HFF-Myc (cell line): ENCODE results near the gene MOGAT3.
A peak's percentile ranks its signal among the peaks of the same experiment; 100 is the strongest.

Source experiments
- DNase-seq: peaks from one replicate; pipeline ENCODE4 v3.0.0-alpha.2; 2011; ENCODE audit warnings: low read depth; ENCODE audit errors: extremely low read depth
- H3K4me3 ChIP-seq: replicated peaks from 2 replicates; pipeline ENCODE4 v1.5.1; 2011; ENCODE audit warnings: low read depth, mild to moderate bottlenecking, control low read depth, low read length
- TF ChIP-seq, protein P1 (sequence below): IDR thresholded peaks from 2 replicates; pipeline ENCODE4 v1.5.1; 2012; ENCODE audit warnings: mild to moderate bottlenecking, low read depth, low read length, control low read depth; ENCODE audit errors: missing control alignments

Gene MOGAT3

DNA sequence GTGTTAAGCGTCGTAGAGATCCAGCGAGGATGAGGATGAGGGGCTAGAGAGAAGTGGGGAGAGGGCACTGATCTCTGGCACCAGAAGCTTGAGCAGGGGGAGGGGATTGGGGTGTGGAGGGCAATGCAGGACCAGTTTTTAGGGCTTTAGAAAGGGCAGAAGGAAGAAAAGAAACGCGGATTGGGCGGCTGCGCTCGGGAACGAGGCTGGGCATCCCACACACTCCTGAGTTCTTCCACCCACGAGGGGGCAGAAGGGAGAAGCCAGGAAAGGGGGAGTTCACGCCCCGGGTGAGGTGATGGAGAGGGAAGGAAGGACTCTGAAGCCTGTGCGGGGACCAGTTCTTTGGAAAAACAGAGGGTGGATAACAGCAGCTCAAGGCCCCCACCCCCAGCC lies 29.4 kb downstream of the MOGAT3 start:
- no peak overlapping the region for H3K4me3 ChIP-seq
- no peak for DNase-seq
- TF ChIP-seq, protein P1, sequence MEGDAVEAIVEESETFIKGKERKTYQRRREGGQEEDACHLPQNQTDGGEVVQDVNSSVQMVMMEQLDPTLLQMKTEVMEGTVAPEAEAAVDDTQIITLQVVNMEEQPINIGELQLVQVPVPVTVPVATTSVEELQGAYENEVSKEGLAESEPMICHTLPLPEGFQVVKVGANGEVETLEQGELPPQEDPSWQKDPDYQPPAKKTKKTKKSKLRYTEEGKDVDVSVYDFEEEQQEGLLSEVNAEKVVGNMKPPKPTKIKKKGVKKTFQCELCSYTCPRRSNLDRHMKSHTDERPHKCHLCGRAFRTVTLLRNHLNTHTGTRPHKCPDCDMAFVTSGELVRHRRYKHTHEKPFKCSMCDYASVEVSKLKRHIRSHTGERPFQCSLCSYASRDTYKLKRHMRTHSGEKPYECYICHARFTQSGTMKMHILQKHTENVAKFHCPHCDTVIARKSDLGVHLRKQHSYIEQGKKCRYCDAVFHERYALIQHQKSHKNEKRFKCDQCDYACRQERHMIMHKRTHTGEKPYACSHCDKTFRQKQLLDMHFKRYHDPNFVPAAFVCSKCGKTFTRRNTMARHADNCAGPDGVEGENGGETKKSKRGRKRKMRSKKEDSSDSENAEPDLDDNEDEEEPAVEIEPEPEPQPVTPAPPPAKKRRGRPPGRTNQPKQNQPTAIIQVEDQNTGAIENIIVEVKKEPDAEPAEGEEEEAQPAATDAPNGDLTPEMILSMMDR, result peak; percentile 30

DNA sequence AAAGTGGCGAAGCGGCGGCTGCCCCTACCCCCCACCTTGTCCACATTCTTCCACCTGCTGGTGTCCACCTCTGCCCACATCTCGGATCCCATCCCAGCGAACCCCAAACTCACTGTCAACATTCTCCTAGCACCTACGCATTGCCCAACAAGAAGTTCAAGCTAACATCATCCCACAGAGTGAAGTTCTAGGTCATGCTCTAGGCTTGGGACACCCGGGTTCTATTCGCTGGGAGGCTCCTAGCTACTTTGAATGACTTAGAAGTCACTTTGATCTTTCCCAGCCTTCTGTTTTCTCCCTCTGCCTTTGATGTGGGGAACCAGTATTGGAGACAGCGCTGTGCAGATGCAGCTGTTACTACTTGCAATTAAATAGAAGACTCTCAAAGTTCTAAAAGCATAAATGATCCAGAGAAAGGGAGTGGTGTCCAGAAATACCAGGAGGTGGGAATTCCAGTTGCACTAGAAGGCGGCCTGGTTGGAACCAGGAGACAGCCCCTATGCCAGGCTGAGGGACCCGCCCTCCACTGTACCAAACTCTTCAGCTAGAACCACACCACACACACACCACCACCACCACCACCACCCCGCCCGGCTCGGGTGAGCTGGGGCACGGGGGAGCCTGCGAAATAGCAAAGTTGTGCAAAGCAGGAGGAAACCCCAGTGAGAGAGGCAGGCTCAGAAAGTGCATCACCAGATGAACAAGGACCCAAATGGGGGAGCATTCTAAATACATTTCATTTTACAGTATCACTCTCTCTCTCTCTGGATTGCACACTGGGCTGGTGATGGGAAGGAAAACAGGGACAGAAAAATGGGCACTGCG lies 30.0 kb downstream of the MOGAT3 start:
- TF ChIP-seq, protein P1, result no peak
- H3K4me3 ChIP-seq, result no peak overlapping the region
- no peak for DNase-seq

DNA sequence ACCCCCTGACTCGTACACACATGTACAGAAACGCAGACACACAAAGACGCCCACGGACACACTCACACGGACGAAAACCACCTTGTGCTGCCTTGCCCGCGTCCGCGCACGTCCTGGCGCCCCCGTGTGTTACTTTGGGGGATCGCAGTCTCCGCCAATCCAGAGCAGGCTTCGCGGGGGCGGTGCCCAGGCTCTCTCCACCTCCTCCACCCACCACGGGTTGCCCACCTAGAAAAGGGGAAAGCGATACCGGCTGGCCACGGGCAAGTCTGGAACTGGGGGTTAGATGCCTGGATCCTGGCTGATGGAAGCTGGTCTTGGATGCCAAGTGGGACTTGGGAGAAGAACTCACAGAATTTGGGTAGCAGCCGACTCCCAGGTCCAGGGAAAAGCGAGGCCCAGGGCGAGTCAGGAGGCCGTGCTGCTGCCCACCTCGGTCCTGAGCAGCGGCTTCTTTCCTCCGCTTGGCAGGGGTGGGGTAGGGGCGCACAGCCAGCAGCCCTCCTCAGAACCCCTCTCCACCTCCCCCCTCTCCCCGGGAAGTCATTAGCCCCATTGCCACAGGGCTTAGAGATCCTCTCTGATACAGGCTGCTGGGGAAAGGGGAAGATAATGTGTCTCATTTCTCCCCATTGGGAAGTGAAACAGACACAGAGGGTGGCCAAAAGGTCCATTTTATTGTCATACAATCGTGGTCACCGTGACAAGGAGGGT lies 30.8 kb downstream of the MOGAT3 start:
- TF ChIP-seq, protein P1, result peak; percentile 95
- DNase-seq, result no peak
- H3K4me3 ChIP-seq, result peak overlapping the region; percentile 28

DNA sequence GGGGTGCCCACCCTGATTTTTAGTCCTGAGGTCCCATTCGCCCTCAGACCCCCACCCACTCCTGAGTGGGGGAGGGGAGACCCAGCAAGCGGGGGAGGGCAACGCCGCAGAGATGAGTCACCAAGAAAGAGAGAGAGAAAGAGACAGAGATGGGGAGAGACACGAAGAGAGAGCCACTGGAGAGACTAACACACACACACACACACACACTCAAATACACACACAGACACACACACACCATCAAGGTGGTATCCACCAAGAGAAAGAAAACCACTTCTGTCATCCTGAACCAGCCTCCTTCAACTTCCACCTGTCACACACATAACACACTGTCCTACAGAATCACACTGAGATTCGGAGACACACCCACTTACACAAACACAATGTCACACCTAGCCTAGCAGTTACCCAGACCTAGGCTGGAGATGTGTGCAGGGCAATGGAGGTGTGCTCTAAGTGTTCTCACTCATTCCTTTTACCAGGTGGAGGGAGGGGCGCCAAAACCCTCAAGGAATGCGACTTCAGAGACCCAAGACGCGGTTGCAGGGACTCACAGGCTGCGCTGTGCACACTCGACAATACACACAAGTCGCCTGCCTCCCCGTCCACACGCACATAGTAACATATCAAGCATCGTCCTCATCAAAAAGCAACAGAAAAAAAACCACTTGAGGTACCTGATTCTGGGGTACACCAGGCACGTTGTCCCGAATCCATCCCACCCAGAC lies 31.6 kb downstream of the MOGAT3 start:
- TF ChIP-seq, protein P1, result no peak
- peak overlapping the region; percentile 28 for H3K4me3 ChIP-seq
- DNase-seq, result no peak

DNA sequence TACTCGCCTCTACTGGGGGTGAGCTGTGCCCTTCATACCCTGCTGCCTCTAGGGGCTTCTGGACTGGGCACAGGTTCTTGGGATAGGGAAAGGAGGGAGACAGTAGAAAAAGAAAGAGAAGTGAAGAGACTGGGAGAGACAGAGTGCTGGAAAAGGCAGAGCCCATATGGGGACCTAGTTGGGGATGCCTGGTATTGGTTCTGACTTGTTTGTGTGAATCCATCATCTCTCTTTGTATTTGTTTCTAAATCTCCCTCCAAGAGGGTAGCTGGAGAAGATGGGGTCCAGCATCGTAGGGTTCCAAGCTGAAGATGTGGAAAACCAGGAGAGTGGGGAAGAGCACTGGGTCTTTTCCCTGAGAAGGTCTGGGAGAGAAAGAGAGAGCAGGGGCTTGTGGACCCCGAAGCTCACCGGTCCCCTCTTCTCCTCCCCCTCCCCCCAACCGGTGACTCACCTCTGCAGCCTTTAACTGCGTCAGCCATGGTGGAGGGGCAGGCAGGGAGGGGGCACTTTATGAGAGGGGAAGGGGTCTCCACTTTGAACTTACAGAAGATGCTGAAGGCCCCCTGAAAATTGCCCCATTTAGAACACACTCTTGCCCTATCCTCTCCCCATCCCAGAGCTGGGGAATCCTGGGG lies 32.3 kb downstream of the MOGAT3 start:
- TF ChIP-seq, protein P1, result no peak
- DNase-seq, result no peak

DNA sequence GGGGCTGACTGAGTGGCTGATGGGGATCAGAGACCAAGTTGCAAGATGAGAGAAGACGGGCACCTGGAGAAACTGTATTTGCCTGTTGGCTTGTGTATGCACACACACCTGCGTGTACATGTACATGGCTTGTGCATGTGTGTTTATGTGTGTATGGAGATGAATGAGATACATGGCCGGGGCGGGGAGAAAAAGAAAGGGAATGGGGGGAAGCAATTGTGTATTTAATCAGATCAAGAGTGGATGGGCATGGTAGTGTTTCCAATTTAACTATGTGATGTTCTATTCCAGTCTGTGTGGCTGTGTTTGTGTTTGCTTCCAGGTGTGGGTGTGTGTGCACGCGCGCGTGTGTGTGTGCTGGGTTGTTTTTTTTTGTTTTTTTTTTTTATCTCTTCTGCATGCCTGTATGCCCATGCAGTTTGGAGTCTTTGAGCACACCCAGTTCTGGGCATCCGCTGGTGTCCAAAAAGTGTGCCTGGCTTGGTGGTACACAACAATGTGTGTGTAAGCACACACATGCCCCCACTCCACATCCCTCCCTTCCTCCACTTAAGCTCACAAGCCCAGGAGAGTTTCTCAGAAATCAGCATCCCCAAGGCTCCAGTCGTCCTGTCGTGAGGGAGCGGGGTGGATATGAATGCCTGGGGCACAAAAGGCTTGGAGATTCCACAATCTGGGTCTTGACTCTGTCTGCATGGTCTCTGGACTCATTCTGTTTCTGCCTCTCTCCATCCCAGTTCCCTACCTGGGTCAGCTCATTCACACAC lies 33.0 kb downstream of the MOGAT3 start:
- DNase-seq, result no peak
- TF ChIP-seq, protein P1, result no peak
- peak overlapping the region; percentile 54 for H3K4me3 ChIP-seq

More for the DNA sequence above, 32.3 kb downstream of the MOGAT3 start:
- peak overlapping the region; percentile 1; the same call in 1 of the 2 replicates for H3K4me3 ChIP-seq
